A673 (cell line): Measurements from ENCODE around the gene GEMIN2. TPM values are rescaled to one million over a fixed set of nuclear protein-coding genes. Genes with fewer than 3 reads are reported as not detected.
"Not testable (repeated sequence)": the region's sequence is repeated elsewhere in the genome, so short reads cannot be mapped to it uniquely, and the experiment has no call there.

ENCODE experiments used
- BruUV-seq: library from RNA; stranded (reverse); fragments of 400-500 nt; replicated peaks from 2 replicates; lab custom pipeline; 2021; lab: Mats Ljungman, UMichigan
- CTCF ChIA-PET: fragments of 300-600 bp; sonication (Branson Sonifier 250); formaldehyde crosslinking; loops from one replicate; lab custom pipeline; 2022; ENCODE audit warnings: antibody characterized with exemption; lab: Charles Lee
- POLR2A ChIA-PET: fragments of 300-600 bp; sonication (Branson Sonifier 250); formaldehyde crosslinking; loops from one replicate; lab custom pipeline; 2022; ENCODE audit warnings: antibody characterized with exemption; ENCODE audit not compliant: low non-redundant PET; lab: Charles Lee
- DNase-seq: peaks from one replicate; pipeline ENCODE4 v3.0.0-alpha.2; 2015; ENCODE audit warnings: low spot score
- H3K27ac ChIP-seq: fragments of 200-600 bp; sonication (generic); 2 replicates; pipeline ENCODE4 v1.5.1; 2016; ENCODE audit warnings: mixed run types, low read depth, mild to moderate bottlenecking, mixed read lengths, antibody characterized with exemption, low read length; ENCODE audit not compliant: poor library complexity, severe bottlenecking
- H3K27me3 ChIP-seq: fragments of 200-600 bp; sonication (generic); replicated peaks from 2 replicates; pipeline ENCODE4 v1.6.1; 2017; ENCODE audit warnings: mixed run types, low read depth, mild to moderate bottlenecking, mixed read lengths, antibody characterized with exemption, low read length; ENCODE audit not compliant: insufficient read depth, poor library complexity
- H3K36me3 ChIP-seq: fragments of 200-600 bp; sonication (generic); 2 replicates; pipeline ENCODE4 v1.6.1; 2016; ENCODE audit warnings: mixed run types, mild to moderate bottlenecking, mixed read lengths, antibody characterized with exemption, low read length; ENCODE audit not compliant: insufficient read depth, poor library complexity, severe bottlenecking
- H3K4me1 ChIP-seq: fragments of 200-600 bp; sonication (generic); 2 replicates; pipeline ENCODE4 v1.6.1; 2017; ENCODE audit warnings: mixed run types, mild to moderate bottlenecking, mixed read lengths, antibody characterized with exemption, low read length; ENCODE audit not compliant: insufficient read depth, poor library complexity, severe bottlenecking
- H3K4me3 ChIP-seq: fragments of 200-600 bp; sonication (generic); 2 replicates; pipeline ENCODE4 v1.5.1; 2016; ENCODE audit warnings: low read depth, mixed run types, mild to moderate bottlenecking, mixed read lengths, low read length; ENCODE audit not compliant: poor library complexity, severe bottlenecking
- H3K9me3 ChIP-seq: fragments of 200-600 bp; sonication (generic); 2 replicates; pipeline ENCODE4 v1.6.1; 2016; ENCODE audit warnings: mixed run types, low read depth, mild to moderate bottlenecking, mixed read lengths, antibody characterized with exemption, low read length; ENCODE audit not compliant: poor library complexity, severe bottlenecking
- CTCF ChIP-seq: fragments of 300-800, 200-600 bp; sonication (generic); conservative IDR thresholded peaks from 2 replicates; pipeline ENCODE4 v1.5.1; 2017; ENCODE audit warnings: low read depth, mild to moderate bottlenecking, antibody characterized with exemption, low read length, moderate library complexity, mixed read lengths
- EZH2 ChIP-seq: fragments of 200-600 bp; sonication (generic); IDR thresholded peaks from 2 replicates; pipeline ENCODE4 v1.6.1; 2017; ENCODE audit warnings: borderline replicate concordance, low read depth, mild to moderate bottlenecking, mixed read lengths, antibody characterized with exemption, low read length; ENCODE audit not compliant: poor library complexity, severe bottlenecking
- intact Hi-C: fragments of 100-400 bp; cut with micrococcal nuclease; formaldehyde crosslinking; loops from one replicate; pipeline ENCODE4 v1.10.0; 2022; ENCODE audit not compliant: unreplicated experiment
- total RNA-seq: library from RNA; stranded (reverse); gene quantifications from 2 replicates; pipeline ENCODE4 v1.2.3, GENCODE V29; 2021

Gene GEMIN2
- total RNA-seq, 1 experiment from 2014 or later, result 27.7 TPM

GRCh38 chr14:39160494-39160893 lies 46.4 kb downstream of the GEMIN2 start:
- POLR2A ChIA-PET, result no interaction called here
- no peaks in the 10 kb centered on the region for H3K9me3 ChIP-seq
- peaks cover 5% of the 10 kb centered on the region for H3K4me1 ChIP-seq
- CTCF ChIA-PET, result no interaction called here
- no TSS peak for BruUV-seq
- H3K27me3 ChIP-seq, result no peaks in the 10 kb centered on the region
- TF ChIP-seq EZH2 (no peak), CTCF (no peak)
- no peak overlapping the region for H3K27ac ChIP-seq
- intact Hi-C loops, result no loop called here
- H3K36me3 ChIP-seq, result peaks cover 4% of the 10 kb centered on the region
- DNase-seq, result no peak
- H3K4me3 ChIP-seq, result no peak overlapping the region

DNA sequence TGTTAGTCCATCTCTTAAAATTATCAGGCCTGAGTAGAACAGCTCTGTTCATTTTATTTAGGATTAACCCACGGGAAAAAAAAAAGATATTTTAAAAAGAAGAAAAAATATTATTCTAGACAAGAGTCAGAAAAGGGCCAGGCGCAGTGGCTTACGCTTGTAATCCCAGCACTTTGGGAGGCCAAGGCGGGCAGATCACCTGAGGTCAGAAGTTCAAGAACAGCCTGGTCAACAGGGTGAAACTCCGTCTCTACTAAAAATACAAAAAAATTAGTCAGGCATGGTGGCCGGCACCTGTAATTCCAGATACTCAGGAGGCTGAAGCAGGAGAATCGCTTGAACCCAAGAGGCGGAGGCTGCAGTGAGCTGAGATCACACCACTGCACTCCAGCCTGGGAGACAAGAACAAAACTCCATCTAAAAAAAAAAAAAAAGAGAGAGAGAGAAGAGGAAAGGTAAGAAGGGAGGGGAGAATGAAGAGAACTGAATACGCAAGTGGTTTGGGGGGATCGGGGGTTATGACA lies 53.7 kb downstream of the GEMIN2 start:
- H3K36me3 ChIP-seq, POLR2A ChIA-PET, H3K27ac ChIP-seq, intact Hi-C loops, H3K27me3 ChIP-seq, BruUV-seq, DNase-seq, H3K9me3 ChIP-seq: not testable (repeated sequence)
- CTCF ChIA-PET, result interaction anchor here (0.5 kb wide), 1 partner anchor 57 kb away, joined by 5 read pairs; no protein-coding TSS in a partner anchor
- Histone ChIP-seq H3K4me1 (peaks cover 24% of the 10 kb centered on the region), H3K4me3 (peak overlapping the region; percentile 14)

DNA sequence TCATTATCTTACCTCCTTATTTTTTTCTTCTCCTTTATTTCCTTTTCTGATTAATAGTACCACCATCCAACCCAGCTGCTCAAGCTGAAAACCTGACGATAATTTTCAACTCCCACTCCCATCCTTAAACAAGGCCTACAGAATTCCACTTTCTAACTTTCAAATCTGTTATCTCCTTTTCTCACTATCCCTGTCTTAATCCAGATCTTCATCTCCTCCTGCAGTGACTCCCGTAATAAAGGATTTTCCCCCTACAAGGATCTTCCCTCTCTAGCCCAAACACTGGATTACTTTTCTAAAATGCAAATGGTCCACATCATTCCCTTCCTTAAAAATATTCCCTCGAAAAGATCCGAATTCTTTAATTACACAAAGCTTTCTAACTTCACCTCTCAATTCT lies 54.5 kb downstream of the GEMIN2 start:
- no peak for DNase-seq
- Histone ChIP-seq H3K27ac (peak overlapping the region; percentile 91), H3K4me3 (peak overlapping the region; percentile 81), H3K4me1 (peaks cover 22% of the 10 kb centered on the region), H3K9me3 (no peaks in the 10 kb centered on the region), H3K36me3 (no peaks in the 10 kb centered on the region), H3K27me3 (no peaks in the 10 kb centered on the region)
- ChIA-PET POLR2A (no interaction called here), CTCF (no interaction called here)
- intact Hi-C loops, result no loop called here
- BruUV-seq, result no TSS peak
- TF ChIP-seq EZH2 (no peak), CTCF (no peak)

DNA sequence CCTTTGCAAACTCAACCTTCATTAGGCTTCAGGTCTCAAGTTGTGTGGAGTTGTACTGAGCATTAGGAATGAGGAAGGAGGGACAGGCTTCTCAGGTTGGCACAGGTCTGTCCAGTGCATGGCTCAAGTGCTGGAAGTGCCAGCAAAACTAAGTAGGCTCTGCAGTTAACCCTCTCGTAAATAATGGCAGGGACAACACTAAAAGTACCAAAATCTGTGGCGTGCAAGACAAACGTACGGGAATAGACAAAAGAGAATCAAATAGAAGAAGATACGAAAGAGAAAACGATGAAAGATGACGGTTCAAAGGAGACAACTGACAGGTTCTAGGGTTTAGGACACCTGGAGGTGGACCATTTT lies 55.4 kb downstream of the GEMIN2 start:
- no peak for TF ChIP-seq CTCF
- TF ChIP-seq EZH2, result no peak
- Histone ChIP-seq H3K9me3 (no peaks in the 10 kb centered on the region), H3K27me3 (no peaks in the 10 kb centered on the region), H3K27ac (peak overlapping the region; percentile 91), H3K4me1 (peaks cover 18% of the 10 kb centered on the region), H3K4me3 (peak overlapping the region; percentile 81), H3K36me3 (no peaks in the 10 kb centered on the region)
- no TSS peak for BruUV-seq
- ChIA-PET POLR2A (no interaction called here), CTCF (no interaction called here)
- no peak for DNase-seq
- intact Hi-C loops, result no loop called here
